Spinal cord (tissue), 10 donors: ENCODE results near the gene TENM3. TPM values are rescaled to one million over a fixed set of nuclear protein-coding genes. Genes with fewer than 3 reads are reported as not detected.

Experiments
- DNase-seq, 6 donors: peaks; one replicate each; pipeline versions ENCODE4 v3.0.0 to v3.0.0-alpha.2; 2013 to 2015; ENCODE audit warnings: low spot score in 6 of 6, low read depth in 4 of 6
- H3K27ac ChIP-seq: one replicate; pipeline ENCODE4 v1.5.1; 2013; ENCODE audit warnings: low read depth, low read length, control low read depth
- H3K27me3 ChIP-seq: one replicate; pipeline ENCODE4 v1.6.1; 2013; ENCODE audit warnings: low read length; ENCODE audit not compliant: control insufficient read depth, insufficient read depth
- H3K36me3 ChIP-seq: one replicate; pipeline ENCODE4 v1.6.1; 2013; ENCODE audit warnings: low read length; ENCODE audit not compliant: control insufficient read depth, insufficient read depth
- H3K4me1 ChIP-seq: one replicate; pipeline ENCODE4 v1.6.1; 2013; ENCODE audit warnings: low read length; ENCODE audit not compliant: control insufficient read depth, insufficient read depth
- H3K4me3 ChIP-seq: one replicate; pipeline ENCODE4 v1.5.1; 2013; ENCODE audit warnings: low read depth, low read length, control low read depth
- H3K9me3 ChIP-seq: one replicate; pipeline ENCODE4 v1.6.1; 2013; ENCODE audit warnings: low read length; ENCODE audit not compliant: control insufficient read depth, insufficient read depth
- WGBS: methylation state at CpG from one replicate; pipeline ENCODE4 v1.1.5; 2013; ENCODE audit warnings: missing lambda C conversion rate; ENCODE audit not compliant: insufficient coverage; 5-methylcytosine and 5-hydroxymethylcytosine counted together
- polyA plus RNA-seq, 2 donors: library from polyadenylated mRNA; unstranded; fragments of 120-200 nt; gene quantifications; one replicate each; pipeline ENCODE4 v1.2.1, GENCODE V29; 2013; ENCODE audit not compliant: insufficient read length in 2 of 2
- total RNA-seq, 2 donors: library from RNA; depleted of rRNA in 1 of 2; stranded (reverse); fragments of 120-200 nt in 1 of 2; fragments of >200 nt in 1 of 2; gene quantifications; one replicate each; pipeline versions ENCODE4 v1.2.3 to v1.2.4, GENCODE V29; 2013 to 2014
- donor health status: healthy.

TENM3 gene
- total and polyA plus RNA-seq, 4 donors, result 25.8 to 57.5 (median 38.7) TPM

- DNase-seq, result no peak
- H3K27ac ChIP-seq, result no peak overlapping the region
- WGBS, result 85% methylated on average over 2 of the region's 2 CpGs
Measured at GRCh38 chr4:182489607-182490006, 246.4 kb downstream of the TENM3 start.

GRCh38 chr4:182491719-182492118 is 248.5 kb downstream of the TENM3 start:
- DNase-seq, result peak in 1 of 6 donors; percentile 59
- Histone ChIP-seq H3K36me3 (no peaks in the 10 kb centered on the region), H3K4me1 (no peaks in the 10 kb centered on the region), H3K9me3 (no peaks in the 10 kb centered on the region), H3K4me3 (no peak overlapping the region), H3K27ac (no peak overlapping the region), H3K27me3 (no peaks in the 10 kb centered on the region)

More at GRCh38 chr4:182489607-182490006, 246.4 kb downstream of the TENM3 start:
- no peaks in the 10 kb centered on the region for H3K36me3 ChIP-seq
- H3K4me3 ChIP-seq, result no peak overlapping the region
- H3K9me3 ChIP-seq, result no peaks in the 10 kb centered on the region
- H3K27me3 ChIP-seq, result no peaks in the 10 kb centered on the region
- H3K4me1 ChIP-seq, result no peaks in the 10 kb centered on the region

DNA sequence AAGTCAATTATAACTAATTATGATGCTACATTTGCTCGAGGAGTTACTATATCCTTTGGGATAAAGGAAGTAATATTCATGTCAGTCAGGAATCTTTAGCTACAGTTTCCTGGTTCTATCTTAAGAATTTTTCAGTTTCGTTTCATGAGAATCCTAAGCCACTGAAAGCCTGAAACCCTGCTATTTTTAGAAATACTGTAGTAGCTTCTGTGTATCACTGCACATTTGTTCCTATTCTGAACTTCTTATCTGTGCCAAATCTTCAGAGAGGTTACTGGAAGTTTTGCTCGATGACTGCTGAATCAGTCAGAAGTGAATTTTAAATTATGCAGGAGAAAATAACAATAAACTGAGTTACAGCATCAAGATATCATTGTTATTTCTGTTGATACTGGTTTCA is 249.2 kb downstream of the TENM3 start:
- no peaks in the 10 kb centered on the region for H3K27me3 ChIP-seq
- DNase-seq, result peak in 1 of 6 donors; percentile 43
- no peak overlapping the region for H3K27ac ChIP-seq
- H3K36me3 ChIP-seq, result no peaks in the 10 kb centered on the region
- no peak overlapping the region for H3K4me3 ChIP-seq
- H3K4me1 ChIP-seq, result no peaks in the 10 kb centered on the region
- no CpG with 5 or more reads among the region's 3 CpGs for WGBS
- no peaks in the 10 kb centered on the region for H3K9me3 ChIP-seq

GRCh38 chr4:182493377-182493776 is 250.2 kb downstream of the TENM3 start:
- H3K4me3 ChIP-seq, result no peak overlapping the region
- H3K27me3 ChIP-seq, result no peaks in the 10 kb centered on the region
- no peaks in the 10 kb centered on the region for H3K4me1 ChIP-seq
- no peaks in the 10 kb centered on the region for H3K36me3 ChIP-seq
- WGBS, result no CpG with 5 or more reads among the region's 3 CpGs
- DNase-seq, result no peak
- H3K9me3 ChIP-seq, result no peaks in the 10 kb centered on the region
- no peak overlapping the region for H3K27ac ChIP-seq

DNA sequence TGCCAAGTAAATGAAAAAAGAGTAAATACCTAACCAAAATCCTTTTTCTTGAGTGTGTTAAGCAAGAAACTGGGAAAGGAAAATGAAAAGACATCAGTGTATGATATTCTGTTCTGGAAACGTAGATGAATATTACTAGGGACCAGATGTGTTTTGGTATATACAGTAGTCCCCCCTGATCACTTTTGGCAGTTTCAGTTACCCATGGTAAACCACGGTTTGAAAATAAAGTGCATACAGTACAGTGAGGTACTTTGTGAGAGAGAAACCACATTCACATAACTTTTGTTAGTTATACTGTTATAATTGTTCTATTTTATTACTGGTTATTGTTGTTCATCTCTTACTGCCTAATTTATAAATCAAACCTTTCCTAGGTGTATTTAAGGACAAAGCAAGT is 250.9 kb downstream of the TENM3 start:
- WGBS, result 100% methylated on average over 1 of the region's 2 CpGs
- Histone ChIP-seq H3K9me3 (no peaks in the 10 kb centered on the region), H3K27ac (no peak overlapping the region), H3K27me3 (no peaks in the 10 kb centered on the region), H3K4me3 (no peak overlapping the region), H3K4me1 (no peaks in the 10 kb centered on the region), H3K36me3 (no peaks in the 10 kb centered on the region)
- DNase-seq, result no peak

DNA sequence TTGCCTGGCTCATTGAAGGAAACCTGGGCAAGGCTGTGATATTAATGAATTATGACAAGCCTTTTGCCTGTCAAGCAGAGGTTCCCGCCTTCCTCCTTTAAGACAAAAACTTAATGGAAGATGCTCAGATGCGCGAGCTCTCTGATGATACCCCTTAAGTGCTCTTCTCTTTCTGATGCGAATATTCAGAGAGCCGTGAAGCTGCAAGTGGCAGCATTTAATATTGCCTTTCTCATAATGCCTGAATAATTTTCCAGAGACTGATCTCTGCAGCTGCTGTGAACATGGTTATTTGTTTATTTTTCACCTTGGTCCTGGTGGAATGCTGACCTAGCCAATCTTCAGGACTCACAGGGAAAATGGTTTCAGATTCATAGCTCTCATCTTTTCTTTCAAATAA is 251.8 kb downstream of the TENM3 start:
- Histone ChIP-seq H3K36me3 (no peaks in the 10 kb centered on the region), H3K4me1 (no peaks in the 10 kb centered on the region), H3K9me3 (no peaks in the 10 kb centered on the region), H3K4me3 (no peak overlapping the region), H3K27me3 (no peaks in the 10 kb centered on the region), H3K27ac (no peak overlapping the region)
- 68% methylated on average over 2 of the region's 5 CpGs for WGBS
- DNase-seq, result peak in 1 of 6 donors; percentile 81

DNA sequence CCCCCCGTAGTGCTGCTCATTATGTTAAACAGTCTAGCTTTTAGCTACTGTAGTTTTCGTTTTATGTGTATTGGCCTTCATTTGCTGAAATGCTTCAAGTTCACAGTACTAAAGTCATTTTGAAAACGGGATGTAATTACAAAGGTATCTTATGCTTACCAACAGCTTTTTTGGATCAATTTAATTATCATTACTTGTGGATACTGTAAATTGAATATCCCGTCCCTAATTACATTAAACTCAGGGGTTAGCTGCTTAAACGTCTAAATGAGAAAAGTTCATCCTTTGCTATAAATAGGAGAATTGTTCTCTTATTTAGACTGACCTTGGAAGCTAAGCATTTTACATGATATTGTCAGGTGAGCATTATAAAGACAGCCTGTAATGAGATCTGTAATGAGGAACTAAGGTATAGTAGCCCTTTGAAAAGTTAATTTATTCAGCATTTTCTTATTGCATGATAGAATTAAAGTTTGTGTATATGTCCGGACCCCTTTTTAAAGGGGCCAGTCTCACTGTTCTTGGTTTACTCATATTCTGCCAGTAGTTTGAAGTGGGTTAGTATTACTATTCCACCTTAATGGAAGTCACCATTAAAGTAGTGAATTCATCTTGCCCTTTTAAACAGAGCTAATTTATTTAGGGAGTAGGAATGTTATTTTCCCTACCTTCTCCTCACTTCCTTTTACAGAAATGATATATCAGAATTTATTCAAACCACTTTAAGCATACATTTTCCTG is 252.6 kb downstream of the TENM3 start:
- no peaks in the 10 kb centered on the region for H3K9me3 ChIP-seq
- H3K4me3 ChIP-seq, result no peak overlapping the region
- peak in 1 of 6 donors; percentile 75 for DNase-seq
- H3K4me1 ChIP-seq, result no peaks in the 10 kb centered on the region
- H3K27ac ChIP-seq, result no peak overlapping the region
- no CpG with 5 or more reads among the region's 6 CpGs for WGBS
- H3K27me3 ChIP-seq, result no peaks in the 10 kb centered on the region
- no peaks in the 10 kb centered on the region for H3K36me3 ChIP-seq

- WGBS, result no CpG with 5 or more reads among the region's 4 CpGs
- H3K4me3 ChIP-seq, result no peak overlapping the region
- DNase-seq, result peak in 1 of 6 donors; percentile 69
- H3K27me3 ChIP-seq, result no peaks in the 10 kb centered on the region
- no peaks in the 10 kb centered on the region for H3K9me3 ChIP-seq
- no peak overlapping the region for H3K27ac ChIP-seq
- no peaks in the 10 kb centered on the region for H3K4me1 ChIP-seq
- H3K36me3 ChIP-seq, result no peaks in the 10 kb centered on the region
Measured at GRCh38 chr4:182496408-182496807, 253.2 kb downstream of the TENM3 start.

DNA sequence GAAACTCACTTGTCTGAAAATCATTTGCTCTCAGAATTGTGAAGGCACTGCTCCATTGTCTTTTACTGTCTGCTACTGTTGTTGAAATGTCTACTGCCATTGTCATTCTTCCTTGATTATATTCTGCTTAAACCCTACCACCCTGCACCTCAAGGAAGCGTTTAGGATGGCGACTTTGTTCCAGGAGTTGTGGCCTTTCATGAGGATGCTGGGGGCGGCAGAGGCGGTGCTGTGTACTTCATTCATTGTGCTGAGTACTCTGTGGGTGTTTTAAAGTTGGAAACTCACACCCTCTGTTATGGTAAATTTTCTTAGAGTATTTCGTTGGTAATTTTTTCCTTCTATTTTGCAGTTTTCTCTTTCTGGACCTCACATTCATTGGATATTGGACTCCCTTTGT is 258.9 kb downstream of the TENM3 start:
- WGBS, result no CpG with 5 or more reads among the region's 5 CpGs

GRCh38 chr4:182504463-182504862 is 261.3 kb downstream of the TENM3 start:
- Histone ChIP-seq H3K36me3 (no peaks in the 10 kb centered on the region), H3K9me3 (no peaks in the 10 kb centered on the region), H3K4me1 (no peaks in the 10 kb centered on the region), H3K27ac (no peak overlapping the region), H3K27me3 (no peaks in the 10 kb centered on the region), H3K4me3 (no peak overlapping the region)
- peak in 1 of 6 donors; percentile 43 for DNase-seq
- WGBS, result no CpG with 5 or more reads among the region's 5 CpGs

More for the DNA sequence above, 258.9 kb downstream of the TENM3 start:
- DNase-seq, result no peak
- no peaks in the 10 kb centered on the region for H3K4me1 ChIP-seq
- no peak overlapping the region for H3K27ac ChIP-seq
- H3K9me3 ChIP-seq, result no peaks in the 10 kb centered on the region
- no peaks in the 10 kb centered on the region for H3K36me3 ChIP-seq
- no peak overlapping the region for H3K4me3 ChIP-seq
- H3K27me3 ChIP-seq, result no peaks in the 10 kb centered on the region
